OCI-LY1 (cell line): ENCODE measurements around the gene ZNF429.

Experiments used
- H2AFZ ChIP-seq: fragments of 200-600 bp; sonication (generic), shearing (Covaris generic); 2 replicates; pipeline ENCODE4 v1.6.0; 2014; ENCODE audit warnings: antibody characterized with exemption, mild to moderate bottlenecking, low read length
- H3F3A ChIP-seq: fragments of 200-600 bp; sonication (generic), shearing (Covaris generic); 2 replicates; pipeline ENCODE4 v1.6.0; 2014; ENCODE audit warnings: mild to moderate bottlenecking, antibody characterized with exemption, low read length, moderate library complexity; ENCODE audit not compliant: insufficient read depth
- H3K27ac ChIP-seq: fragments of 200-600 bp; sonication (generic); 2 replicates; pipeline ENCODE4 v1.5.1; 2014; ENCODE audit warnings: low read length, mixed run types, mild to moderate bottlenecking, low read depth; ENCODE audit not compliant: poor library complexity, severe bottlenecking
- H3K27me3 ChIP-seq: fragments of 200-600 bp; sonication (generic); 2 replicates; pipeline ENCODE4 v1.6.0; 2014; ENCODE audit warnings: antibody characterized with exemption, mild to moderate bottlenecking, low read length, moderate library complexity; ENCODE audit not compliant: insufficient read depth
- H3K36me3 ChIP-seq: fragments of 200-600 bp; sonication (generic); 2 replicates; pipeline ENCODE4 v1.6.1; 2014; ENCODE audit warnings: mild to moderate bottlenecking, antibody characterized with exemption, low read length, moderate library complexity, mixed read lengths; ENCODE audit not compliant: insufficient read depth
- H3K4me1 ChIP-seq: fragments of 200-600 bp; sonication (generic); 2 replicates; pipeline ENCODE4 v1.5.1; 2014; ENCODE audit warnings: mild to moderate bottlenecking, low read length, moderate library complexity; ENCODE audit not compliant: insufficient read depth, severe bottlenecking
- H3K4me2 ChIP-seq: fragments of 200-600 bp; sonication (generic), shearing (Covaris generic); 2 replicates; pipeline ENCODE4 v1.6.1; 2014; ENCODE audit warnings: low read length
- H3K4me3 ChIP-seq: fragments of 200-600 bp; sonication (generic); 2 replicates; pipeline ENCODE4 v1.5.1; 2014; ENCODE audit warnings: low read length, low read depth, mild to moderate bottlenecking, mixed read lengths; ENCODE audit not compliant: poor library complexity, severe bottlenecking
- H3K79me2 ChIP-seq: fragments of 200-600 bp; shearing (Covaris generic); 2 replicates; pipeline ENCODE4 v1.6.1; 2016; ENCODE audit warnings: mixed run types, low read length, mixed read lengths; ENCODE audit not compliant: insufficient read depth
- H3K9ac ChIP-seq: fragments of 200-600 bp; sonication (generic), shearing (Covaris generic); 2 replicates; pipeline ENCODE4 v1.6.1; 2014; ENCODE audit warnings: mild to moderate bottlenecking, low read length, mixed read lengths
- H3K9me2 ChIP-seq: fragments of 200-600 bp; sonication (generic), shearing (Covaris generic); 2 replicates; pipeline ENCODE4 v1.6.1; 2014; ENCODE audit warnings: low read depth, mild to moderate bottlenecking, low read length, mixed read lengths
- H3K9me3 ChIP-seq: fragments of 200-600 bp; shearing (Covaris generic); 2 replicates; pipeline ENCODE4 v1.6.1; 2014; ENCODE audit warnings: low read length, mixed read lengths
- H4K20me1 ChIP-seq: fragments of 200-600 bp; sonication (generic), shearing (Covaris generic); 2 replicates; pipeline ENCODE4 v1.6.0; 2016; ENCODE audit warnings: mild to moderate bottlenecking, low read length; ENCODE audit not compliant: insufficient read depth
- CTCF ChIP-seq: fragments of 200-600 bp; sonication (generic), shearing (Covaris generic); IDR thresholded peaks from 2 replicates; pipeline ENCODE4 v1.5.1; 2017; ENCODE audit warnings: mild to moderate bottlenecking, antibody characterized with exemption, low read length, moderate library complexity, mixed read lengths
- EZH2 ChIP-seq: fragments of 200-600 bp; sonication (generic), shearing (Covaris generic); IDR thresholded peaks from 2 replicates; pipeline ENCODE4 v1.8.0; 2017; ENCODE audit warnings: borderline replicate concordance, mixed run types, mild to moderate bottlenecking, antibody characterized with exemption, low read length, moderate library complexity, mixed read lengths

ZNF429 gene

GRCh38 chr19:21463449-21464105 lies 41.8 kb upstream of the ZNF429 start:
- H3K9me2 ChIP-seq = no peaks in the 10 kb centered on the region
- no peaks in the 10 kb centered on the region for H3K36me3 ChIP-seq
- H3K79me2 ChIP-seq = no peaks in the 10 kb centered on the region
- TF ChIP-seq EZH2 (no peak), CTCF (no peak)
- H3F3A ChIP-seq = no peaks in the 10 kb centered on the region
- H3K4me1 ChIP-seq = no peaks in the 10 kb centered on the region
- 0 out of 2 replicates have a peak, but pooled peaks cover 2% of the 10 kb centered on the region for H3K9me3 ChIP-seq
- no peak overlapping the region for H3K4me3 ChIP-seq
- no peak overlapping the region for H2AFZ ChIP-seq
- no peaks in the 10 kb centered on the region for H4K20me1 ChIP-seq
- H3K27ac ChIP-seq = no peak overlapping the region
- H3K9ac ChIP-seq = no peak overlapping the region
- H3K4me2 ChIP-seq = no peak overlapping the region
- no peaks in the 10 kb centered on the region for H3K27me3 ChIP-seq

- no peak overlapping the region for H3K9ac ChIP-seq
These were observed 38.8 kb upstream of the ZNF429 start for GRCh38 chr19:21466627-21467026.

GRCh38 chr19:21468791-21469190 lies 36.6 kb upstream of the ZNF429 start:
- Histone ChIP-seq H3K36me3 (no peaks in the 10 kb centered on the region), H3K79me2 (no peaks in the 10 kb centered on the region), H3K4me1 (no peaks in the 10 kb centered on the region), H3K27ac (no peak overlapping the region), H3F3A (no peaks in the 10 kb centered on the region), H3K9me3 (0 out of 2 replicates have a peak, but pooled peaks cover under 1% of the 10 kb centered on the region), H2AFZ (no peak overlapping the region), H3K4me2 (no peak overlapping the region), H4K20me1 (no peaks in the 10 kb centered on the region), H3K9ac (no peak overlapping the region), H3K4me3 (no peak overlapping the region), H3K27me3 (no peaks in the 10 kb centered on the region), H3K9me2 (no peaks in the 10 kb centered on the region)
- TF ChIP-seq EZH2 (no peak), CTCF (peak; percentile 69)

More at GRCh38 chr19:21466627-21467026, 38.8 kb upstream of the ZNF429 start:
- no peaks in the 10 kb centered on the region for H4K20me1 ChIP-seq
- no peak overlapping the region for H3K4me3 ChIP-seq
- no peaks in the 10 kb centered on the region for H3K79me2 ChIP-seq
- H2AFZ ChIP-seq = no peak overlapping the region
- no peaks in the 10 kb centered on the region for H3K9me2 ChIP-seq
- no peaks in the 10 kb centered on the region for H3K36me3 ChIP-seq
- H3K27me3 ChIP-seq = no peaks in the 10 kb centered on the region
- H3K4me2 ChIP-seq = no peak overlapping the region
- TF ChIP-seq EZH2 = no peak
- TF ChIP-seq CTCF = no peak
- no peaks in the 10 kb centered on the region for H3F3A ChIP-seq
- H3K9me3 ChIP-seq = 0 out of 2 replicates have a peak, but pooled peaks cover 2% of the 10 kb centered on the region
- no peaks in the 10 kb centered on the region for H3K4me1 ChIP-seq
- no peak overlapping the region for H3K27ac ChIP-seq
